Suprapubic skin (tissue), 4 donors: ENCODE results near the gene SRCAP. TPM values are rescaled to one million over a fixed set of nuclear protein-coding genes. Genes with fewer than 3 reads are reported as not detected.

Source experiments
- DNase-seq, 2 donors: peaks; one replicate each; pipeline ENCODE4 v3.0.0-alpha.2; 2019; ENCODE audit warnings: low spot score in 2 of 2
- H3K27ac ChIP-seq: fragments of 200-600 bp; sonication (generic); one replicate; pipeline ENCODE4 v1.5.1; 2019
- H3K27me3 ChIP-seq: fragments of 200-600 bp; sonication (generic); one replicate; pipeline ENCODE4 v1.5.1; 2019
- H3K36me3 ChIP-seq: fragments of 200-600 bp; sonication (generic); one replicate; pipeline ENCODE4 v1.5.1; 2019
- H3K4me1 ChIP-seq: fragments of 200-600 bp; sonication (generic); one replicate; pipeline ENCODE4 v1.5.1; 2019
- H3K4me3 ChIP-seq: fragments of 200-600 bp; sonication (generic); one replicate; pipeline ENCODE4 v1.5.1; 2019; ENCODE audit warnings: mild to moderate bottlenecking
- H3K9me3 ChIP-seq: fragments of 200-600 bp; sonication (generic); one replicate; pipeline ENCODE4 v1.5.1; 2019
- CTCF ChIP-seq, 2 donors: fragments of 200-600 bp in 1 of 2; fragments of 450-650 bp in 1 of 2; sonication (generic) in 1 of 2; IDR thresholded peaks; one replicate each; pipeline ENCODE4 v1.5.1; 2016 to 2019; ENCODE audit warnings: antibody characterized with exemption in 2 of 2, mild to moderate bottlenecking in 1 of 2, moderate library complexity in 1 of 2
- EP300 ChIP-seq: sonication (generic); formaldehyde crosslinking; IDR thresholded peaks from one replicate; pipeline ENCODE4 v1.6.1; 2017; ENCODE audit warnings: antibody characterized with exemption
- POLR2A ChIP-seq, 2 donors: fragments of 450-650 bp; IDR thresholded peaks; one replicate each; pipeline ENCODE4 v1.6.1; 2017; ENCODE audit warnings: antibody characterized with exemption in 2 of 2, mild to moderate bottlenecking in 2 of 2, moderate library complexity in 2 of 2
- POLR2AphosphoS5 ChIP-seq, 3 donors: sonication (generic); formaldehyde crosslinking; IDR thresholded peaks; one replicate each; pipeline ENCODE4 v1.6.1; 2017; ENCODE audit warnings: antibody characterized with exemption in 3 of 3
- WGBS: methylation state at CpG from one replicate; pipeline ENCODE4 v1.1.5; 2018; 5-methylcytosine and 5-hydroxymethylcytosine counted together
- total RNA-seq, 4 donors: library from RNA; depleted of rRNA; stranded (reverse); fragments of >200 nt; gene quantifications; one replicate each; pipeline ENCODE4 v1.1.0, GENCODE V29; 2016

The SRCAP gene
- total RNA-seq, 4 donors from 2014 or later = 42.9 to 50.0 (median 44.6) TPM

GRCh38 chr16:30761427-30761927, 62.5 kb downstream of the SRCAP start:
- Histone ChIP-seq H3K36me3 (peaks cover 42% of the 10 kb centered on the region), H3K9me3 (no peaks in the 10 kb centered on the region), H3K27me3 (no peaks in the 10 kb centered on the region), H3K4me1 (peaks cover 29% of the 10 kb centered on the region), H3K27ac (peak overlapping the region; percentile 83), H3K4me3 (peak overlapping the region; percentile 87)
- TF ChIP-seq EP300 (no peak), POLR2AphosphoS5 (IDR thresholded peaks at IDR 0.05) (no peak), POLR2A (IDR thresholded peaks at IDR 0.05) (no peak), CTCF (IDR thresholded peaks at IDR 0.05) (no peak)
- WGBS = 3% methylated on average over 6 of the region's 64 CpGs
- no peak for DNase-seq

GRCh38 chr16:30761928-30762902, 63.2 kb downstream of the SRCAP start, which contains the start of the genes CFAP119 and RNF40:
CFAP119 (minus strand) TSS chr16:30762062; CDS start chr16:30761748, 314 bp downstream.
RNF40 (plus strand) TSS chr16:30762322; CDS start chr16:30762546, 224 bp downstream.
- Histone ChIP-seq H3K4me1 (peaks cover 29% of the 10 kb centered on the region), H3K27ac (peak within 1 kb of the TSS; percentile 83), H3K4me3 (peak within 1 kb of the TSS; percentile 87), H3K9me3 (no peaks in the 10 kb centered on the region), H3K27me3 (no peaks in the 10 kb centered on the region), H3K36me3 (peaks cover 42% of the 10 kb centered on the region)
- 0% methylated on average over 30 of the region's 60 CpGs for WGBS
- TF ChIP-seq POLR2AphosphoS5 (IDR thresholded peaks at IDR 0.05) (peak in 2 of 3 donors; percentile 34 to 45), POLR2A (IDR thresholded peaks at IDR 0.05) (peak in 1 of 2 donors; percentile 66), EP300 (no peak), CTCF (IDR thresholded peaks at IDR 0.05) (no peak)
- peak; percentile 98 for DNase-seq

- peaks cover 29% of the 10 kb centered on the region for H3K4me1 ChIP-seq
- H3K9me3 ChIP-seq = no peaks in the 10 kb centered on the region
- peaks cover 47% of the 10 kb centered on the region for H3K36me3 ChIP-seq
- WGBS = 55% methylated on average over 15 of the region's 15 CpGs
- no peak for DNase-seq
- TF ChIP-seq POLR2A (IDR thresholded peaks at IDR 0.05) (no peak), CTCF (IDR thresholded peaks at IDR 0.05) (no peak), POLR2AphosphoS5 (IDR thresholded peaks at IDR 0.05) (no peak), EP300 (no peak)
- H3K27me3 ChIP-seq = no peaks in the 10 kb centered on the region
- no peak overlapping the region for H3K27ac ChIP-seq
- peak overlapping the region; percentile 87 for H3K4me3 ChIP-seq
Observed at GRCh38 chr16:30762991-30763725, 64.2 kb downstream of the SRCAP start.

GRCh38 chr16:30764086-30764485, 65.1 kb downstream of the SRCAP start:
- DNase-seq = no peak
- no peaks in the 10 kb centered on the region for H3K9me3 ChIP-seq
- no peak overlapping the region for H3K4me3 ChIP-seq
- H3K36me3 ChIP-seq = peaks cover 56% of the 10 kb centered on the region
- H3K4me1 ChIP-seq = peaks cover 29% of the 10 kb centered on the region
- no peaks in the 10 kb centered on the region for H3K27me3 ChIP-seq
- H3K27ac ChIP-seq = no peak overlapping the region
- 90% methylated on average over 8 of the region's 11 CpGs for WGBS
- TF ChIP-seq POLR2A (IDR thresholded peaks at IDR 0.05) = no peak
- no peak for TF ChIP-seq CTCF (IDR thresholded peaks at IDR 0.05)
- TF ChIP-seq EP300 = no peak
- TF ChIP-seq POLR2AphosphoS5 (IDR thresholded peaks at IDR 0.05) = no peak
